DND-41 (cell line): ENCODE data around the gene PSTPIP1.

Source experiments
- EZH2 ChIP-seq: IDR thresholded peaks from 3 replicates; pipeline ENCODE4 v1.6.1; 2012; ENCODE audit warnings: borderline replicate concordance, low read depth, mild to moderate bottlenecking, moderate library complexity, low read length, inconsistent platforms; ENCODE audit not compliant: severe bottlenecking
- TF ChIP-seq, protein P1 (sequence below): IDR thresholded peaks from 2 replicates; pipeline ENCODE4 v1.5.1; 2012; ENCODE audit warnings: borderline replicate concordance, low read length, moderate library complexity, mild to moderate bottlenecking; ENCODE audit not compliant: poor library complexity, severe bottlenecking; ENCODE audit errors: extremely low read depth

GRCh38 chr15:77013776-77014131 is 18.8 kb downstream of the PSTPIP1 start:
- TF ChIP-seq, protein P1, sequence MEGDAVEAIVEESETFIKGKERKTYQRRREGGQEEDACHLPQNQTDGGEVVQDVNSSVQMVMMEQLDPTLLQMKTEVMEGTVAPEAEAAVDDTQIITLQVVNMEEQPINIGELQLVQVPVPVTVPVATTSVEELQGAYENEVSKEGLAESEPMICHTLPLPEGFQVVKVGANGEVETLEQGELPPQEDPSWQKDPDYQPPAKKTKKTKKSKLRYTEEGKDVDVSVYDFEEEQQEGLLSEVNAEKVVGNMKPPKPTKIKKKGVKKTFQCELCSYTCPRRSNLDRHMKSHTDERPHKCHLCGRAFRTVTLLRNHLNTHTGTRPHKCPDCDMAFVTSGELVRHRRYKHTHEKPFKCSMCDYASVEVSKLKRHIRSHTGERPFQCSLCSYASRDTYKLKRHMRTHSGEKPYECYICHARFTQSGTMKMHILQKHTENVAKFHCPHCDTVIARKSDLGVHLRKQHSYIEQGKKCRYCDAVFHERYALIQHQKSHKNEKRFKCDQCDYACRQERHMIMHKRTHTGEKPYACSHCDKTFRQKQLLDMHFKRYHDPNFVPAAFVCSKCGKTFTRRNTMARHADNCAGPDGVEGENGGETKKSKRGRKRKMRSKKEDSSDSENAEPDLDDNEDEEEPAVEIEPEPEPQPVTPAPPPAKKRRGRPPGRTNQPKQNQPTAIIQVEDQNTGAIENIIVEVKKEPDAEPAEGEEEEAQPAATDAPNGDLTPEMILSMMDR = no peak
- no peak for TF ChIP-seq EZH2
